Thoracic aorta (tissue), 2 donors: ENCODE measurements around the gene RAD54L. TPM values are rescaled to one million over a fixed set of nuclear protein-coding genes. Genes with fewer than 3 reads are reported as not detected.

Experiments used
- ATAC-seq: fragments of 150-250 bp; one replicate; pipeline ENCODE4 v1.8.0; 2017; ENCODE audit warnings: low read depth; ENCODE audit not compliant: insufficient number of reproducible peaks, low FRiP score
- DNase-seq: peaks from one replicate; pipeline ENCODE4 v3.0.0-alpha.2; 2020; ENCODE audit warnings: low spot score
- H3K27ac ChIP-seq, 2 donors: fragments of 200-600 bp; sonication (generic); 1 replicate in 1 of 2; 2 replicates in 1 of 2; pipeline ENCODE4 v1.5.1; 2016; ENCODE audit warnings: mild to moderate bottlenecking in 2 of 2, moderate library complexity in 2 of 2
- H3K27me3 ChIP-seq: fragments of 200-600 bp; sonication (generic); replicated peaks from 2 replicates; pipeline ENCODE4 v1.6.0; 2016; ENCODE audit warnings: mild to moderate bottlenecking; ENCODE audit not compliant: insufficient read depth
- H3K36me3 ChIP-seq: fragments of 200-600 bp; sonication (generic); one replicate; pipeline ENCODE4 v1.5.1; 2016
- H3K4me1 ChIP-seq, 2 donors: fragments of 200-600 bp; sonication (generic); 1 replicate in 1 of 2; 2 replicates in 1 of 2; pipeline versions ENCODE4 v1.5.1 to v1.6.0; 2016; ENCODE audit warnings: low read depth in 2 of 2, mild to moderate bottlenecking in 1 of 2; ENCODE audit not compliant: control insufficient read depth in 1 of 2
- H3K4me3 ChIP-seq: fragments of 200-600 bp; sonication (generic); 2 replicates; pipeline ENCODE4 v1.5.1; 2016; ENCODE audit warnings: mild to moderate bottlenecking
- H3K9me3 ChIP-seq: fragments of 200-600 bp; sonication (generic); 2 replicates; pipeline ENCODE4 v1.5.1; 2016
- total RNA-seq, 2 donors: library from RNA; depleted of rRNA; stranded (reverse); fragments of >200 nt; gene quantifications; one replicate each; pipeline versions ENCODE4 v1.1.0 to v1.2.3, GENCODE V29; 2016
- TF ChIP-seq, protein P1 (sequence below): fragments of 200-600 bp; sonication (generic); IDR thresholded peaks from one replicate; pipeline ENCODE4 v1.5.1; 2019; ENCODE audit warnings: antibody characterized with exemption

The RAD54L gene
- total RNA-seq, 2 donors from 2014 or later: 0.68 to 4.1 TPM

DNA sequence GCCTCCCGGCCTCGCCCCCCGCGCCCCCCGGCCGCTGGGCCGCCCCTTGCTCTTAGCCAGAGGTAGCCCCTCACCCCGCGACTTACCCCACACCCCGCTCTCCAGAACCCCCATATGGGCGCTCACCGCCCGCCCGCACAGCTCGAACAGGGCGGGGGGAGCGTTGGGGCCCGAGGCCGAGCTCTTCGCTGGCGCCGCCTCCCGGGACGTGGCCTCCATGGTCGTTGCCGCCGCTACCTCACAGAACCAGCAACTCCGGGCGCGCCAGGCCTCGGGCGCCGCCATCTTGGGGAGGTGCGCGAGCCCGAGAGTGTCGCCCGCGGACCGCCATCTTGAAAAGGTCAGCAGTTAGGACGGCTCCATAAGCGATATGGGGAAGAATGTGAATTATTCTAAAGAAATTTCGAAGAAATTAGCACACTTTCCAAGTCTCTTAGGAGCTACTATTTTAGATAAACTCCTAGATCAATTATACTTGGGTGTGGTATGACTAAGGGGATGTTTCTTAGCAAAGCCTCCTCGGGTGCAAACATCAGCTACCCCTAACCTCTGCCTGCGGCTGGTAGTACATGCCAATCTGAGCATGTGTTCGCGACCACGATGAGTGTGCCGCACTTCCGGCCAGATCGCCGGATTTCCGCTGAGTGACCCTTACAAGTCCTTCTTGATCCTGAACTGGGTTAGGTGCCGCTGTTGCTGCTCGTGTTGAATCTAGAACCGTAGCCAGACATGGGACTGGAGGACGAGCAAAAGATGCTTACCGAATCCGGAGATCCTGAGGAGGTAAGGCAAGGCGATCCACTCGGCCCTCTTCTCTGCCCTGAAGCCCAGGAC lies 55.7 kb downstream of the RAD54L start, which contains the start of the genes LRRC41 and UQCRH:
Gene LRRC41, minus strand, starts transcription at position 579 of the 834 bp plus-strand sequence. Its CDS starts 294 bp downstream, at position 285.
Gene UQCRH, plus strand, starts transcription at position 661 of the 834 bp plus-strand sequence. Its CDS starts 69 bp downstream, at position 730.
- DNase-seq: peak; percentile 82
- peak within 1 kb of the TSS; percentile 92 for H3K4me3 ChIP-seq
- no peaks in the 10 kb centered on the region for H3K9me3 ChIP-seq
- ATAC-seq: peak; percentile 88
- TF ChIP-seq, protein P1, sequence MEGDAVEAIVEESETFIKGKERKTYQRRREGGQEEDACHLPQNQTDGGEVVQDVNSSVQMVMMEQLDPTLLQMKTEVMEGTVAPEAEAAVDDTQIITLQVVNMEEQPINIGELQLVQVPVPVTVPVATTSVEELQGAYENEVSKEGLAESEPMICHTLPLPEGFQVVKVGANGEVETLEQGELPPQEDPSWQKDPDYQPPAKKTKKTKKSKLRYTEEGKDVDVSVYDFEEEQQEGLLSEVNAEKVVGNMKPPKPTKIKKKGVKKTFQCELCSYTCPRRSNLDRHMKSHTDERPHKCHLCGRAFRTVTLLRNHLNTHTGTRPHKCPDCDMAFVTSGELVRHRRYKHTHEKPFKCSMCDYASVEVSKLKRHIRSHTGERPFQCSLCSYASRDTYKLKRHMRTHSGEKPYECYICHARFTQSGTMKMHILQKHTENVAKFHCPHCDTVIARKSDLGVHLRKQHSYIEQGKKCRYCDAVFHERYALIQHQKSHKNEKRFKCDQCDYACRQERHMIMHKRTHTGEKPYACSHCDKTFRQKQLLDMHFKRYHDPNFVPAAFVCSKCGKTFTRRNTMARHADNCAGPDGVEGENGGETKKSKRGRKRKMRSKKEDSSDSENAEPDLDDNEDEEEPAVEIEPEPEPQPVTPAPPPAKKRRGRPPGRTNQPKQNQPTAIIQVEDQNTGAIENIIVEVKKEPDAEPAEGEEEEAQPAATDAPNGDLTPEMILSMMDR: no peak
- H3K27ac ChIP-seq: peak within 1 kb of the TSS; percentile 98 to 100
- no peaks in the 10 kb centered on the region for H3K27me3 ChIP-seq
- H3K4me1 ChIP-seq: peaks cover 31 to 61% of the 10 kb centered on the region in 2 donors
- H3K36me3 ChIP-seq: no peaks in the 10 kb centered on the region

DNA sequence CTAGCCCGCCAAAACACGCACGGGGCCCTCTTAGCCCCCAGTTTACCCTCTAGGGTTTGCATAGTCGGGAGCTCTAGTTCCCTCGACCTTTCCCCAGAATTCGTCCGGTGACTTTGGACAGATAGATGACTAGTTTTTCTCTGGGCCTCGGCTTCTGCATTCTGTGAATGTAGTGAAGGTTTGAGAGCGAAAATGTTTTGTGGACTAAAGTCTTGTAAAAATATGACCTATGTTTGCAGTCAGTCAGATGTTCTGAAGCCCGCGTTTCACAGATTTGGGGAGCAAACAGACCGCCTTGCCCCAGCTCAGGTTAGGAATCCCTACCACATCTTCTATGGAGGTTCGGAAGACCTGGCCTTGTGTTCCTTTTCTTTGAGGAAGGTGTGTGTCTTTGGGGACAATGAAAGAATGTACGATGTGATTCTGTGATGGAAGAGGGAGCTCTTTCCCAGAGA lies 56.3 kb downstream of the RAD54L start:
- ATAC-seq: no peak
- TF ChIP-seq, protein P1: no peak

DNA sequence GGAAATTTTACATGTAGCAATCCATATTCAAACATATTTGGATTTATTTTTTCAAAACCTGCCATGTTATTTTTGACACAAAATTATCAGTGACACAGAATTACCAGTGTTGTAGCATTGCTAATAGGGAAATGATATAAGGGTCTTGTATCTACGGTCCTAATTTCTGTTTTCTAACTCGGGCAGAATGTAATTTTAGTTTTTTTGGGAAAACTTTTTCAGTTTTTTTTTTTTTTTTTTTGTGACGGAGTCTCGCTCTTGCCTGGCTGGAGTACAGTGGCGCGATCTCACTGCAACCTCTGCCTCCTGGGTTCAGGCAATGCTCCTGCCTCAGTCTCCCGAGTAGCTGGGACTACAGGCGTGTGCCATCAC lies 58.6 kb downstream of the RAD54L start:
- H3K4me1 ChIP-seq: peaks cover 15 to 32% of the 10 kb centered on the region in 2 donors
- no peak overlapping the region for H3K27ac ChIP-seq
- no peaks in the 10 kb centered on the region for H3K9me3 ChIP-seq
- H3K36me3 ChIP-seq: peaks cover 12% of the 10 kb centered on the region
- DNase-seq: no peak
- H3K4me3 ChIP-seq: no peak overlapping the region
- TF ChIP-seq, protein P1: no peak
- no peaks in the 10 kb centered on the region for H3K27me3 ChIP-seq
- ATAC-seq: no peak

More for the DNA sequence above, 56.3 kb downstream of the RAD54L start:
- H3K36me3 ChIP-seq: no peaks in the 10 kb centered on the region
- peak overlapping the region; percentile 92 for H3K4me3 ChIP-seq
- H3K27me3 ChIP-seq: no peaks in the 10 kb centered on the region
- no peaks in the 10 kb centered on the region for H3K9me3 ChIP-seq
- no peak for DNase-seq
- H3K4me1 ChIP-seq: peaks cover 31 to 54% of the 10 kb centered on the region in 2 donors
- peak overlapping the region; percentile 98 to 100 for H3K27ac ChIP-seq

GRCh38 chr1:46309401-46310159 lies 62.0 kb downstream of the RAD54L start:
- TF ChIP-seq, protein P1: no peak
- no peak overlapping the region for H3K4me3 ChIP-seq
- H3K9me3 ChIP-seq: no peaks in the 10 kb centered on the region
- H3K4me1 ChIP-seq: peaks cover 6 to 23% of the 10 kb centered on the region in 2 donors
- no peak overlapping the region for H3K27ac ChIP-seq
- ATAC-seq (no peak), DNase-seq (no peak)
- peaks cover 36% of the 10 kb centered on the region for H3K36me3 ChIP-seq
- H3K27me3 ChIP-seq: no peaks in the 10 kb centered on the region

- TF ChIP-seq, protein P1: no peak
- H3K9me3 ChIP-seq: no peaks in the 10 kb centered on the region
- H3K36me3 ChIP-seq: peaks cover 36% of the 10 kb centered on the region
- ATAC-seq (no peak), DNase-seq (no peak)
- no peak overlapping the region for H3K27ac ChIP-seq
- H3K27me3 ChIP-seq: no peaks in the 10 kb centered on the region
- peaks cover 0 to 23% of the 10 kb centered on the region in 2 donors for H3K4me1 ChIP-seq
- no peak overlapping the region for H3K4me3 ChIP-seq
These were observed 62.8 kb downstream of the RAD54L start for GRCh38 chr1:46310321-46310720.
